ENCODE data around the gene ADAMTS6.

DNA sequence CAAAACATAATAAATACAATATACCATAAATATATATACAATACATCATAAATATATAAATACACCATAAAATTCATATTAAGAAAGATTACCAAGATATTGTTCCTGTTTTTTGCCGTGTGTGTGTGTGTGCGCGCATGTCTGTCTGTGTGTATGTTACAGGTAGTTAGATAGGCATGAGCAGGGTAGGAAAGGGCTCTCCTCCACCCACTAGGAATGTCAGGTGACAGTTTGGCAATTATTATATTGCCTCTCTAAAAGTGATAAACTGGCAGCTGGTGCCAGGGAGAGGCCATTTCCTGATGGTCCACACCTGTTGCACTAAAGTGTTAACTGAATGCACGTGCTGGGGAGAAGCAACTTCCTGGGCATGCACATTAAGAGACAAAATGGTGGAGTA lies 232.8 kb downstream of the ADAMTS6 start:
- no peak for TF ChIP-seq POLR2A (IDR thresholded peaks at IDR 0.05)
- TF ChIP-seq, protein P1, sequence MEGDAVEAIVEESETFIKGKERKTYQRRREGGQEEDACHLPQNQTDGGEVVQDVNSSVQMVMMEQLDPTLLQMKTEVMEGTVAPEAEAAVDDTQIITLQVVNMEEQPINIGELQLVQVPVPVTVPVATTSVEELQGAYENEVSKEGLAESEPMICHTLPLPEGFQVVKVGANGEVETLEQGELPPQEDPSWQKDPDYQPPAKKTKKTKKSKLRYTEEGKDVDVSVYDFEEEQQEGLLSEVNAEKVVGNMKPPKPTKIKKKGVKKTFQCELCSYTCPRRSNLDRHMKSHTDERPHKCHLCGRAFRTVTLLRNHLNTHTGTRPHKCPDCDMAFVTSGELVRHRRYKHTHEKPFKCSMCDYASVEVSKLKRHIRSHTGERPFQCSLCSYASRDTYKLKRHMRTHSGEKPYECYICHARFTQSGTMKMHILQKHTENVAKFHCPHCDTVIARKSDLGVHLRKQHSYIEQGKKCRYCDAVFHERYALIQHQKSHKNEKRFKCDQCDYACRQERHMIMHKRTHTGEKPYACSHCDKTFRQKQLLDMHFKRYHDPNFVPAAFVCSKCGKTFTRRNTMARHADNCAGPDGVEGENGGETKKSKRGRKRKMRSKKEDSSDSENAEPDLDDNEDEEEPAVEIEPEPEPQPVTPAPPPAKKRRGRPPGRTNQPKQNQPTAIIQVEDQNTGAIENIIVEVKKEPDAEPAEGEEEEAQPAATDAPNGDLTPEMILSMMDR (IDR thresholded peaks at IDR 0.05), result no peak
- no peak for TF ChIP-seq EP300 (IDR thresholded peaks at IDR 0.05)
